ENCODE results near the gene HSCB.

GRCh38 chr22:28714043-28714628 is 27.7 kb upstream of the HSCB start:
- TF ChIP-seq NR1H2 (CRISPR knock-in tag; IDR thresholded peaks at IDR 0.05) (no peak), SP1 (CRISPR knock-in tag; conservative IDR thresholded peaks at IDR 0.05) (no peak), TEAD1 (CRISPR knock-in tag; IDR thresholded peaks at IDR 0.05) (no peak), CTCF (IDR thresholded peaks at IDR 0.05) (no peak), FOXJ3 (CRISPR knock-in tag; IDR thresholded peaks at IDR 0.05; ENCODE audit: borderline replicate concordance) (no peak), NFYB (CRISPR knock-in tag; conservative IDR thresholded peaks at IDR 0.05; ENCODE audit: low read depth) (no peak), IRF2 (CRISPR knock-in tag; IDR thresholded peaks at IDR 0.05; ENCODE audit: borderline replicate concordance, low read depth) (no peak)
- TF ChIP-seq, protein P1, sequence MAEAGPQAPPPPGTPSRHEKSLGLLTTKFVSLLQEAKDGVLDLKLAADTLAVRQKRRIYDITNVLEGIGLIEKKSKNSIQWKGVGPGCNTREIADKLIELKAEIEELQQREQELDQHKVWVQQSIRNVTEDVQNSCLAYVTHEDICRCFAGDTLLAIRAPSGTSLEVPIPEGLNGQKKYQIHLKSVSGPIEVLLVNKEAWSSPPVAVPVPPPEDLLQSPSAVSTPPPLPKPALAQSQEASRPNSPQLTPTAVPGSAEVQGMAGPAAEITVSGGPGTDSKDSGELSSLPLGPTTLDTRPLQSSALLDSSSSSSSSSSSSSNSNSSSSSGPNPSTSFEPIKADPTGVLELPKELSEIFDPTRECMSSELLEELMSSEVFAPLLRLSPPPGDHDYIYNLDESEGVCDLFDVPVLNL (CRISPR knock-in tag; IDR thresholded peaks at IDR 0.05; ENCODE audit: borderline replicate concordance, low read depth), result no peak
- TF ChIP-seq, protein P2, sequence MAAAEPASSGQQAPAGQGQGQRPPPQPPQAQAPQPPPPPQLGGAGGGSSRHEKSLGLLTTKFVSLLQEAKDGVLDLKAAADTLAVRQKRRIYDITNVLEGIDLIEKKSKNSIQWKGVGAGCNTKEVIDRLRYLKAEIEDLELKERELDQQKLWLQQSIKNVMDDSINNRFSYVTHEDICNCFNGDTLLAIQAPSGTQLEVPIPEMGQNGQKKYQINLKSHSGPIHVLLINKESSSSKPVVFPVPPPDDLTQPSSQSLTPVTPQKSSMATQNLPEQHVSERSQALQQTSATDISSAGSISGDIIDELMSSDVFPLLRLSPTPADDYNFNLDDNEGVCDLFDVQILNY (CRISPR knock-in tag; IDR thresholded peaks at IDR 0.05), result no peak
- TF ChIP-seq, protein P3, sequence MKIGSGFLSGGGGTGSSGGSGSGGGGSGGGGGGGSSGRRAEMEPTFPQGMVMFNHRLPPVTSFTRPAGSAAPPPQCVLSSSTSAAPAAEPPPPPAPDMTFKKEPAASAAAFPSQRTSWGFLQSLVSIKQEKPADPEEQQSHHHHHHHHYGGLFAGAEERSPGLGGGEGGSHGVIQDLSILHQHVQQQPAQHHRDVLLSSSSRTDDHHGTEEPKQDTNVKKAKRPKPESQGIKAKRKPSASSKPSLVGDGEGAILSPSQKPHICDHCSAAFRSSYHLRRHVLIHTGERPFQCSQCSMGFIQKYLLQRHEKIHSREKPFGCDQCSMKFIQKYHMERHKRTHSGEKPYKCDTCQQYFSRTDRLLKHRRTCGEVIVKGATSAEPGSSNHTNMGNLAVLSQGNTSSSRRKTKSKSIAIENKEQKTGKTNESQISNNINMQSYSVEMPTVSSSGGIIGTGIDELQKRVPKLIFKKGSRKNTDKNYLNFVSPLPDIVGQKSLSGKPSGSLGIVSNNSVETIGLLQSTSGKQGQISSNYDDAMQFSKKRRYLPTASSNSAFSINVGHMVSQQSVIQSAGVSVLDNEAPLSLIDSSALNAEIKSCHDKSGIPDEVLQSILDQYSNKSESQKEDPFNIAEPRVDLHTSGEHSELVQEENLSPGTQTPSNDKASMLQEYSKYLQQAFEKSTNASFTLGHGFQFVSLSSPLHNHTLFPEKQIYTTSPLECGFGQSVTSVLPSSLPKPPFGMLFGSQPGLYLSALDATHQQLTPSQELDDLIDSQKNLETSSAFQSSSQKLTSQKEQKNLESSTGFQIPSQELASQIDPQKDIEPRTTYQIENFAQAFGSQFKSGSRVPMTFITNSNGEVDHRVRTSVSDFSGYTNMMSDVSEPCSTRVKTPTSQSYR (CRISPR knock-in tag; IDR thresholded peaks at IDR 0.05), result no peak
